Fibroblast of skin of back (primary cell): ENCODE results near the gene TTC28.
A peak's percentile ranks its signal among the peaks of the same experiment; 100 is the strongest.

ENCODE experiments used
- DNase-seq: peaks from one replicate; pipeline ENCODE4 v3.0.0-alpha.2; 2013

The TTC28 gene

DNA sequence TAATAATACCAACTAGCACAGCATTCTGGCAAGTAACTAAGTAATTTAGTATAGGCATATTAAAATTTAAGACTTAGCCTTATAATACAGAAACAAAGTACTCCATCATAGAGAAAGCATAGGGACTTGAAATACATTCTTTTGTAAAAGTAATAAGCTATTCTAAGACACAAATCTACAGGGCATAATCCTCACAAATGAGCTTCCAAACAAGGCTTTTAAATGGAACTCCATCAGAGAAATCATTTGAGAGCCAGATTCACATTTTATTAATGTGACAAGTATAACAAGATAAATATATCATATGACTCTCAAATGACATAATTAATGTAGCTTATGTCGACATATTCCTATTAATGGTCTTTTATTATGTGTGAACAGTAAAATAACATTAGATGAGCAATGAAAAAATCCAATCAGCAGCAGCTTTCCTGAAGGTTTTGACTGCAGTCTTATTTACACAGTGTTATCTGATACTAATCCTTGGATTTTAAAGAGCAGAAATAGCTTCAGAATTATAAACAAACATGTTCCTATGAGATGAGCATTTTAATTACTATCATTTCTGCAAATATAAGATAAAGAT lies 241.4 kb downstream of the TTC28 start:
- DNase-seq: no peak

DNA sequence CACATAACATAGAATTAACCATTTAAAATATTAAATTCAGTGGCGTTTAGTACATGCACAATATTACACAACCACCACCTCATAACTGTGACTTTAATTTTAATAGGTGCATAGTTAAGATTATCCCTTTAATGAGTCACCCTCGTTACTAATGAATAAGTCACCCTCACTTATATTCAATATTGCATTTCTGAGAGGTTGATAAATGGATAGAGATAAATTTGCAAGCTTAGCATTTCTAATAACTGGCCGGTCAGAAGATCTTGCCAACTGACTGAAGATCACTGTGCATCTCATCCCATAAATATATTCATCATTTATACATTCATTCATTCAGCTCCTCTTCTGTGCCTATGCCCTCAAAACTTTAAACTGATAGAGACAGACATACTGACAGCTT lies 243.7 kb downstream of the TTC28 start:
- no peak for DNase-seq

DNA sequence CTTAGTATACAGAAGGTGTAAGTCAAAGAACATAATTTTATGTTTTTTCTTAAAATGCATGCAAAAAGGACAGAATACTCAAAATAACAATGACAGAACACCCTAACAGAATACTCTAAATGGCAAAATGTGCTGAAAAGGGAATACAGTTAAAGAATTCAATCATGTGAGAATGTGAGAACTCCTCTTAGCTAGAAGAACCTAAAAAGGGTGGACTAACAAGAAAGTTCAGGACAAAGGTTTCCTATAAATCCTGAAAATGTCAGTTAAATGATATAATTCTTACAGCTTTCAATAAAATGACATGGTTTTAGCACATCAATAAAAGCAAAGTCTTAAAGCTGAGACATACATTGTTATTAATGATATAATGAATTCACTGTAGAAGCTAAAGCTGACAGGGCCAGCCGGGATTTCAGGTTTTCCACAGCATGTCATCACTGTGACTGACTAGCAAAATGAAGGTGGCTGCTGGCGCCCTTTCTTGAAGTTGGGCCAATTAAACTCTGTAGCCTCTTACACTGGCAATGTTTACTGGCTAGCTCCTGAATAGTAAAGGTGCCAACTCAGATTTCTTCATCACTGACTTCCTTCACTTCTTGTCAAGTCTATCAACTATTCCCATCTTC lies 244.4 kb downstream of the TTC28 start:
- no peak for DNase-seq

DNA sequence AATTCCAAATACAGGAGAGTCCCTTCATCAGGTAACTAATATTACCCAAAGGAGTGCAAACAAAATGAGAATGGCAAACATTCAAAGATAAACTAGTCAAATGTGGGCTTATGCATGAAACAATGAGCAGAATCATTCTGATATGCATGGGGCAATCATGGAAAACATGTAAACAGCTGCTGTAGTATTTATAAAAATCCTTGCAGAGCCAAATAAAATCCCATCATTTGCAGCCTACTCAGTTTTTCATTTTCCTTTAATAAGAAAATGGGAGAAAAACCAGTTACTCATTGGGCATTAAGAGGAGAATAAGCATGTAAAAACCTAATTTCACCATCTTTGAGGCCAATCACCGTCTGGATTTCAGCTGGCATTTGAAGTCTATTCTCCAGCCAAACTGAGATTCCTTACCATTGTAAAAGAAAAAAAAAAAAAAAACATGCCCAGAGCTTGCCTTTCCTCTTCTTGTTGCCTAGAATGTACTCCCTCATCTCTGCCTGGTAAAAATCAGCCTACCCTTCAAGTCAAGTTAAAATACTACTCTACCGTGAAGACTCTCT lies 249.1 kb downstream of the TTC28 start:
- no peak for DNase-seq

DNA sequence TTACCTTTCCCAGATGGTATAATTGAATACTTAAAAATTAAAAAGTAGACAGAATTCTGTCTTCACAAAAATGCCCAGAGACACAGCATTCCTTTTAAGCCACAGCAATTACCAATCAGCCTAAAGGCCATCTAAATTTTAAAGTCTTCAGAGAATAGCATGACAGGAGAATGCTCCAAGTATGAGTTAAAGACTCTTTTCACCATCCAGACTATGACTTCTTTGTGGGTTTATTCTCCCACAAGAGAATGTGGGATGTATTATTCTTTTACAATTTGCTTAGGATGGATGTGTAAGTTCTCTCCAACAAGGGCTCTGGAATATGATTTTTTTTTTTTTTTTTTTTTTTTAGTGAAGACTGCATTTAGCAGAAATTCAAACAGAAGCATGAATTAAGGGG lies 249.9 kb downstream of the TTC28 start:
- DNase-seq: peak; percentile 56

DNA sequence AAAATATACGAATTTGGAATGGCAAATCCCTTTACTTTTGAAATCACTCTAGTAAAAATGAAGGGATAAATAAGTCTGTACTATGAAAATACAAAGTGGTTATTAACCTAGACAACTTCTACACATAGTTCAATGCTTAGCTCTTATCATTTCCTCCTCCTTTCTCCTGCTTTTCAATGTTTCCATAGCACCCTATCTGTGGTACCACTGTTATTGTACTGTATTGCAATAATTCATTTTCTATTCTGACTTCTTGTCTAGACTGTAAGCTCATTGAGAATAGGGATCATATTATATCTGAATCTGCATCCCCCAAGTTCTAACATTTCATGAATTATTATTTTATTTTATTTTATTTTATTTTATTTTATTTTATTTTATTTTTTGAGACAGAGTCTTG lies 251.4 kb downstream of the TTC28 start:
- DNase-seq: no peak

DNA sequence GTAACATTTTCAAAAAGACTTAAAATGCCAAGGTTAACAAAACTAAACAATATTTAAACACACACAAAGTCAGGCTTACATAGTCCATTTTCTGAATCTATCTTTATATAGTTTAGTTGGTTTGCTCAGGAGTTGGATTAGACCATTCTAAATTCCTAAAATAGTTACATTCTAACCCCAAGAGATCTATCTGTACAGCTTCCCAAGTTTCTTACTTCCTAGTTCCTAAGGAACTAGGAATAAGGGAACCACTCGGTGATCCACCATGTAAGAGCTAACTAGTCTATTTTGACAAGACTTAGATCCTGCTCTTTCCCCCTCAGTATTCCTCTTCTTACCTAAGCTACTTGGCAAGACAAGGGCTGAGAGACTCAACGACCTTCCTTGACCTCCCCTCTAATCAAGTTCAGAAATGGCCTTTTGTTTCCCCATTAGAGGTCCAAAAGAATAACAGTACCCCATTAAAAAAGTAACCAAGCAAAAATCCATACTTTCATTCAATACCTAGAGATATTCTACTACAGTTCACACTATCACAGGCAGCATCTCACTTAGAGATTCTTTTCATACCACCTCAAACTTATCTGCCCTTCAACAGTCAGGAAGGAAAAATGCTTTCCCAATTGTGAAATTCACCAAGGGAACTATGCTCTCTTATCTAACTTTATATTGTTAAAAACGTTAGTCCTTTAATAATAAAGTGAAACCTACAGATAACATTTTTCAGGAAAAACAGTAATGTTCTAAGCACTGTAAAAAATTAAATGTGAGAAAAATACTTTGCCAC lies 253.1 kb downstream of the TTC28 start:
- peak; percentile 54 for DNase-seq

DNA sequence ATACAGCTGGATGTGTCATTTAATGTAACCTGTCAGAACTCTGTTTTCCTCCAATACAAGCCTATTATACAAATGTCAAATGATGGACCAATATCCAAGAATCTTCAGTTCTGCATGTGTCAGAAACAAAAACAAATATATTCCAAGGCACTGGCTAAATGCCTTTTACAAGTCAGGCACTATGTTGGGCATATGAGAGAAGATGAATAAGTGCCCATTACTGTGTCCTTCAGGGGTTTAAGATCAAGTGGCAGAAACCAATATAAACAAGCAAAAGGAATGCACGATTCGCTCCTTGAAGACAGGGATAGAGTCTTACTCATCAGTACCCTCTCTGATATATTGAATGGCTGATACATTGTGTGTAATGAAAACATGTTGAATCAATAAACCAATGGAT lies 254.4 kb downstream of the TTC28 start:
- no peak for DNase-seq

DNA sequence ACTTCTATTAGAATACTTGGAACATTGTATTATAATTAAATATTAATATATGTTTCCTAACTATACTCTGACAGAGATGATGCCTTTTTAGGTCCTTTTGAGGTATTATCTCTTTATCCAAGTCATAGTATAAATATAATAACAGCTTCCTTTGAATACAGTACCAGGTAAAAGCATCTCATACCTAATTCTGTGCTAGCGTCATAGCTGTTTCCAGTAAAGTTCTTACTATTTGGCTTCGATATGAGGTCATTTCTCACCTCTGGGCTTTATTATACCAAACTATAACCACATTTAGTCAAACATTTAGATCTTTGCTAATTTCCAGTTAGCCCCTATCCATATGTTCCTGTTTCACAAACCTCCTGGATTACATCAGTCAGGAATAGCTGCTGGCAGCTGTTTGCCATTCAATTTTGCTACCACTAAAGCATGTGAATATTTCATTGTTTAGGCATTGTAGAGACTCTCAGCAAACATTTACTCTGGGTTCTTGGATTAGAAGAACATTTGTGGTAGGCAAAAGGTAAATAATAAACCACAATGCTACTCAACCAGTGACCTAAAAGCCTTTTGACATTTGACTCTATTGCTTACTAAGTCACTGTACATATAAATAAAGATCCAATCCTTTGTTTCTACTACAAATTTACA lies 255.1 kb downstream of the TTC28 start:
- DNase-seq: no peak

DNA sequence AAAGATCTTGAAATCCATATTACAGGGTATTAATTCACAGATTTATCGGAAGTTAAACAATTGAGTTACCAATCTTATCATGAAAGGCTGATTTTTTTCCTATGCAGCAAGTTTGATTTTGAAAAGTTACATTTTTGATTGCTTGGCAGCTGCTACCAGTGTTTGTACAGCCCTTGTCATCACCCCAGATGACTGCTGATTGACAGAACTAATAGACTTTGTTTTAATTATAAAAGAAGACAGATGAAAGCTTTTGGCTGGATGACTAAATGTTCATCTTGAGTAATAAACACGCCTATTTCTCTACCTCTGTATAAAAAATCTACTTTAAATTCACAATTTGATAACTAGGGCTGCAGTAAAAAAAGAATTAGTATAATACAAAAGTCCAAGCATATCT lies 259.7 kb downstream of the TTC28 start:
- DNase-seq: no peak

DNA sequence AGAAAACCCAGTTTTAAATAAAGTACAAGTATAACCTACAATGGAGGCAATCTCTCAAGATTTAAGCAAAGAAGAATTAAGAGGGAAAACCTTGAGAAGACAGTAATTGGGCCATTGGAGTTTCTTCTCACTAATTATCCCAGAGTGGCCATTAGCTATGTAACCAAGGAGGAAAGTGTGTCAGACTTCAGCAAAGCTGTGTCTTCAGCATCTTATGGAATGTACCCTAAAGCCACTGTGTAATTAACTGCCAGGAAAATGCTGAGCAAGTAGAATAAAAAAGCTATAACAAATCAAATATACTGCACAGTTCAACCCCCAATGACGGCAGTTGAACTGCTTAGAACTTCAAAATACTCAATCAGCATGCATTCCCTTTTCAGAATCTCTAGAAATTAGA lies 261.6 kb downstream of the TTC28 start:
- no peak for DNase-seq

DNA sequence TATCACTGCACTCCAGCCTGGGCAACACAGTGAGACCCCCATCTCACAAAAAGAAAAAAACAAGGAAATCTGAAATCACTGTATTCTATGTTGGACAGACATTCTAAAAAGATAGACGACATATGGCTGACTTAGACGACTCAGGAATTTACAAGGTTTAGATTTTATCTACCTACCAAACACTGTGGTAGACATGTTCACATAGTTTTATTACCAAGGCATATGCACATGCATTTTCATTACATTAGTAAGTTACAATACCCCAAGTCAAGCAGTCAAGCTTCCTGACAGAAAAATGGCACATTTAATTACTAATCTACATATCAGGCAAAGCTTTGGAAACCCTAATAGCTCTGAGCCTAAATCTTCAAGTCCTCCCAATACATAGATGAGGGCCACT lies 262.2 kb downstream of the TTC28 start:
- DNase-seq: no peak

DNA sequence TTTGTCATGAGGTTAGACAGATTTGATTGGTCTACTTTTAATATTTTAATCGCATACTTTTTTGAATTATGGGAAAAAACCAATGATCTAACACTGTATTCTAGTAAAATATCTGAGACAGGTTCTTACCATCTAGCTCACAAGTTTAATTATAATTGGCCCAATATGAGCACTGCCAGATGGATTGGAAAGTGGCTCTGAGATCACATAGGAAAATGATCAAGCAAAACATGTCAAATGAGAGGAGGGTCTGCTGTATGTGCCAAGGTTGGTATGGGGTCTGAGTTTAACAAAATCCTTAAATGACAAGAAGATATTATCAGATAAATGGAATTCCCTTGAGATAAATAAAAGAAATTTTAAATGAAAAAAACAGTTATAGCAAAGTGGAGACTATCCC lies 264.7 kb downstream of the TTC28 start:
- no peak for DNase-seq

DNA sequence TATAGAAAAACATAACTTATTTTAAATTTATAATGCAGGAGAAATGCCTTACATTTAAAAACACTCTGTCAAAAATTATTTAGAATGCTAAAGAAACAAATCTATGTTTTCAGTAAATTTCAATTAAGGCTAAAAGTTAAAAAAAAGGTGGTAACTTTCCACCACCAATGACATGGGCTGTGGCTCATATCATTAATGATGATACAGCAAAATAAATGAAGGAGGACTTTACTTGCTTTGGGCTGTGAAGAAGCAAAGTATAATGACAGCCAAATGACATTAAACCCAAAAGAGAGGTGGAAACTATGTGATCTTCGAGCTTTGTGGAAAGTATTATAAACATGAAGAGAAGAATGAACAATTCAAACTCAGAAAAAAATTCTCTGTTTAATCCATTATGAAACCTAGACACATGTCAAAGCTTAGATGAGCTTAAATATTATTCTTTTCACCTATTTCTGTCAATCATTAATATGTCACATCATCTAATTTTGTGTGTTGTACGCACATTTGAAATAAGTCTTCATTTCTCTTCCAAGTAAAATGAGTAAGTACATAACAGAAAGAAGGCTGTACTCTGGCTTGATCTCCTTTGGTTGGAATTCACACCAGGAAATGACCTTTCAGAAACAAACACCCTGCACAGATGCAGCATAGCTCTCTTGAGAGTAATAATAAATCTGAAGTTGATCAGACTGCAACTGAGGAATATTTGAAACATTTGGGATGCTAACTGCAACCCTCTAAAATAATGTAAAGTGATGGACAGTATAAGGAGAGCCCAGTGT lies 265.8 kb downstream of the TTC28 start:
- no peak for DNase-seq

DNA sequence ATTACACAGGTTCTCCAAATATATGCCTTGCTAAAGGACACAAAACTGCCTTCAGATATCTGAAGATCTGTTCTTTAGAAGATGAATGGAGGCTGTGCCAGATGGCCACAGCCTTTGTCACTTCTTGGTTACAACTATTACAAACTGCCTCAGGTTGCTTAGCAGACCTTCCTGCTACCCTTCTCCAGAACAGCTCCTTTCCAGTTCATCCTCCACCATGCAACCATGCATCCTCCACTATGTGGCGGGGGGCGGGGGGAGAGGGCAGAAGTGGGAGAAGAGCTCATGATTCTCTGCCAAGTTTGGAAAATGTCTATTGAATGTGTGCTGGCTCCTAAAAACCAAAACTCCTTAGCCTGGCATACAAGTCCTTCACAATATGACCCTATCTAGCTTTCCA lies 267.5 kb downstream of the TTC28 start:
- no peak for DNase-seq

DNA sequence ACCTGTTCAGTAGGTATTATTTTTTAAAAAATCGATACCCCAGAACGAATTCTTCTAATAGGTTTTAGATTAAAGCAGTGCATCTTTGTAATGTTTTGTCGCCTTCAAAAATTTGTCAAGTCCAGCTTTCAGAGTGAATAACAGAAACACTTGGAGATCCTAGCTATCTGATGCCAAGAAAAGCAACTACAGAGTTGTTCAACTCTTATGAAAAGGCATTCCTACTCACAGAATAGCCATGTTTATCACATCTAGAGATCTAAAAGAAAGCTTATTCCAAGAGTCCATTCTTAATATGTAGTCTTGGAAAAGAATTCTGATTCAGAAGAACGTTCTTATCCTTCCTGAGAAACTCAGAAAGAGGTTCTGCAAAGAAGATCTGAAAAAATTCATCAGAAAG lies 268.5 kb downstream of the TTC28 start:
- no peak for DNase-seq

DNA sequence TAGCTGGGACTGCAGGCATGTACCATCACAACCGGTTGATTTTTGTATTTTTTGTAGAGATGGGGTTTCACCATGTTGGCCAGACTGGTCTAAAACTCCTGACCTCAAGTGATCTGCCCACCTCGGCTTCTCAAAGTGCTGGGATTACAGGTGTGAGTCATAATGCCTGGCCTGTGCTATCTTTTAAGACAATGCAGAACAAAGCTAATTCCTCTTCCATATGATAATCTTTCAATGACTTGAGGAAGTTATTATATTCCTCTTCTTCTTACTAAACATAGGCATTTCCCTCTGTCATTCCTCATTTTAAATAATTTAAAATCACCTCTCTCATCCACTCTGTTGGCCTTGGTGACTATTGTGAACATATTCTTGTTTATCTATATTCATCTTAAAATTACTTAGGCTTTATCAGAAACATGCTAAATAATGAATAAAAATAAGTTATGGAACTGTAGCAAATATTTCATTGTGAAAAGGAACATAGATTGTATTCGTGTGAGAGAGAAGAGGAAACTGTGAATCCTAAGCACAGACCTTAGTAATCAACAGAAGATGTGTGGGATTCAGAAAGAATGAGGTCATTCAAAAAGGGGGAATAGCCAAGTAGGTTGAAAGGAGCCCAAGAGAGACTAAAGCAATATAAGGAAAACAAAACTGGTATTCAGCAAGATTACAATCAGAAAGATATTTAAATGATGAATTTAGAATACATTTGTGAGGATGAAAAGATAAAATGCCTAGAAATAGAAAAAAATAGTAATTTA lies 269.4 kb downstream of the TTC28 start:
- DNase-seq: peak; percentile 79

DNA sequence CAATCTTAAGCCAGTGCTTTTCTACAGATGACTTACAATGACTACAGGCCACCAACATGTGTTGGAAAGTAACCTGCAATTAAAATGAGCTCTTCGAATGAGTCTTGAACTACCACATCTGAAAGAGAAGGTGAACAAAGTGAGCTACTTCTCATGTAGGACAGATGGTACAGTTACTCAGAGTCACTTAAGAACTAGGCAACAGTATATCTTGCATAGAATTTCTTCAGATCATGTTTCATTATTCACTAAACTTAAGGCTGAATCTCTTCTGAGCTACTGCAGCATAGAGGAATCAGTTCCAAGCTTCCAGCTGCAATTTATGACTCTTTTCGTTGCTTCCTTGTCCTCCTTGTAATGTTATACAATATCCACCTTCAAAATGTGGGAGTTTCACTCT lies 270.9 kb downstream of the TTC28 start:
- no peak for DNase-seq

DNA sequence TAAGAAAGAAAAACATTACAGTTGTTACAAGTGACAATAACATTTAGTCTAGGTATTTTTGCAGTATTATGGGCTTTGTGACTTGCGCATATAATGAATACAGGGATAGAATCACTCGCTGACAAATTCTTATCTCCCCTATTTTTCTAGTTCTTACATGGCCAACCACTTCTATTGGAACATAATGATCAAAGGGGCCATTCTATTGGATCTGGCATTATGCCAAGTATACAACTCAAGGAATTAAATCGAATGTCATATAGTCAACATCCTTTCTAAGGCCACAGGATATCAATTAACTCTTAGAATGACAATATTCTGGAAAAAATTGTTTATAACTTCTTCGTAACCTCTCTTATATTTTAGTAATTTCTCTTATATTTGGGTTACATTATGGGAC lies 272.0 kb downstream of the TTC28 start:
- DNase-seq: no peak

DNA sequence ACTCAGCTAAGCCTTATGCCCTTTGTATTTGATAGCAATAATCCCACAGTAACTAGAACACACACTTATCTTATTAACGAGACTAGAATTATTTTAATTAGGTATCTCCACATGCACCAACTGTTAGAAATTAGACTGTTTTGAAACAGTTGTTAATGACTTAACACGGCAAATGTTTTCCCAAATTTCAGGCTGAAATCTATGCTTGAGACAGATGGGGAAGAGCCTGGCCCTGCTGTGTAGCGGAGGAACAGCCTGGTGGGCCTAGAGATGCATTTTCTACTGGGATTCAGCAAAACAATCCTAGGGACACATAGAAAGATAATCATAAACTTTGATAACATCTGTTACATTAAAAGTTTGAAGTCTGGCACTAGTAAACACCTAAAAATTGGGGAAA lies 273.4 kb downstream of the TTC28 start:
- DNase-seq: no peak

DNA sequence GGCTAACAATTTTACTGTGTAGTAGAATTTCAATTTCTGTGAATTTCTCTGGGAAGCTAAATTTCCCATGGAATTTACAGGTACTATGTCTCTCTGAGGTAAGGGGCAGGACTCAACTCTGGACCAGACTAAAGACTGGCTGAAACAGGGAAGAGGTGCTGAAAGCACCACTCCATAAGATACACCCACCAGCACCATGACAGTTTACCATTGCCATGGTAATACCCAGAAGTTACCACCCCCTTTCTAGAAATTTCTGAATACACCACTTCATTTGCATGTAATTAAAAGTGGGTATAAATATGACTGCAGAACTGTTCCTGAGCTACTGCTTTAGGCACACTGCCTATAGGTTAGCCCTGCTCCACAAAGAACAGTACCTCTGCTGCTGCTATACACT lies 274.1 kb downstream of the TTC28 start:
- DNase-seq: no peak

DNA sequence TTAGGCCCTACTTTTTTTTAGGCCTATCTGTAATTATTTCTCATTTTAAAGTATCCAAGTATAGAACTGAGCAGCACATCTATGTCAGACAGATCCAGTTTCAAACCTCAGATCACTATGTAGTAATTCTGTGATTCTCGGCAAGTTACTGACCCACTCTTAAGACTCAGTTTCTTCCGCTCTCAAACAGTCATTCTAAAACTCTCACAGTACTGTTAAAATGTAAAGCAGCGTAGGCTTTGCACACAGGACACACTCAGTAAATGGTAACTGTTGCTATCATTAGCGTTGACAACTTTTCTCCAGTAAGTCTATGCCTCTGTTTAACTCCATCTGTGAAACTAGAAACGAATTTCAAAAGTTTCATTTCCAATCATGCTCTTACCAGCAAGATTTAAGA lies 277.1 kb downstream of the TTC28 start:
- no peak for DNase-seq
